Left lobe of liver (tissue), 2 donors: ENCODE data around the gene MUC3A. TPM values are rescaled to one million over a fixed set of nuclear protein-coding genes. Genes with fewer than 3 reads are reported as not detected.
"Not testable (repeated sequence)": the region's sequence is repeated elsewhere in the genome, so short reads cannot be mapped to it uniquely, and the experiment has no call there.

Experiments used
- ATAC-seq: fragments of 200-7000 bp; cut with Tn5 transposase; one replicate; pipeline ENCODE4 v1.9.1; 2020; ENCODE audit warnings: mild to moderate bottlenecking, moderate library complexity
- DNase-seq: peaks from one replicate; pipeline ENCODE4 v3.0.0-alpha.2; 2020; ENCODE audit warnings: low spot score
- total RNA-seq: library from RNA; stranded (reverse); gene quantifications from one replicate; pipeline ENCODE4 v1.2.1, GENCODE V29; 2021
- donor health status: DM: no; HTN: no; CAD: no; lungs with moderate emphysema.
- donor health status: DM: no; HTN: yes; CAD: no.

Gene MUC3A
- 9.4 TPM for total RNA-seq

- DNase-seq (peak; percentile 78), ATAC-seq (peak; percentile 83)
These were observed at the start of gene MUC3A for GRCh38 chr7:100949227-100949932. Gene MUC3A (plus strand): TSS chr7:100949534. CDS start chr7:100949625, 91 bp downstream.

GRCh38 chr7:100900978-100901377 lies 48.4 kb upstream of the MUC3A start:
- DNase-seq (peak; percentile 93), ATAC-seq (peak; percentile 80)

- ATAC-seq: peak; percentile 68
- peak; percentile 68 for DNase-seq
These were observed 47.4 kb upstream of the MUC3A start for GRCh38 chr7:100901921-100902332.

- no peak for DNase-seq
- no peak for ATAC-seq
These were observed 46.7 kb upstream of the MUC3A start for GRCh38 chr7:100902638-100903037.

GRCh38 chr7:100908512-100908911 lies 40.8 kb upstream of the MUC3A start:
- no peak for ATAC-seq
- no peak for DNase-seq

GRCh38 chr7:100910443-100910842 lies 38.9 kb upstream of the MUC3A start:
- DNase-seq, ATAC-seq: not testable (repeated sequence)

- DNase-seq (no peak), ATAC-seq (no peak)
These were observed 37.9 kb upstream of the MUC3A start for GRCh38 chr7:100911484-100911883.

- DNase-seq: peak; percentile 98
- peak; percentile 92 for ATAC-seq
These were observed 35.0 kb upstream of the MUC3A start for GRCh38 chr7:100914208-100914878.

- DNase-seq: no peak
- no peak for ATAC-seq
These were observed 34.4 kb upstream of the MUC3A start for GRCh38 chr7:100914879-100915447.

GRCh38 chr7:100919335-100919734 lies 30.0 kb upstream of the MUC3A start:
- DNase-seq, ATAC-seq: not testable (repeated sequence)

GRCh38 chr7:100919779-100920437 lies 29.4 kb upstream of the MUC3A start:
- not testable (repeated sequence) for DNase-seq, ATAC-seq

- DNase-seq (no peak), ATAC-seq (no peak)
These were observed 28.3 kb upstream of the MUC3A start for GRCh38 chr7:100921039-100921438.

GRCh38 chr7:100923616-100924015 lies 25.7 kb upstream of the MUC3A start:
- not testable (repeated sequence) for ATAC-seq, DNase-seq

- DNase-seq (no peak), ATAC-seq (no peak)
These were observed 19.5 kb upstream of the MUC3A start for GRCh38 chr7:100929808-100930174.

GRCh38 chr7:100933734-100934133 lies 15.6 kb upstream of the MUC3A start:
- no peak for ATAC-seq
- no peak for DNase-seq

- not testable (repeated sequence) for DNase-seq, ATAC-seq
These were observed 14.0 kb upstream of the MUC3A start for GRCh38 chr7:100935381-100935780.

- ATAC-seq, DNase-seq: not testable (repeated sequence)
These were observed 13.2 kb upstream of the MUC3A start for GRCh38 chr7:100936167-100936566.

- DNase-seq (no peak), ATAC-seq (no peak)
These were observed 7.1 kb upstream of the MUC3A start for GRCh38 chr7:100942045-100942774.

GRCh38 chr7:100943693-100944092 lies 5.6 kb upstream of the MUC3A start:
- ATAC-seq (no peak), DNase-seq (no peak)

GRCh38 chr7:100944138-100944537 lies 5.2 kb upstream of the MUC3A start:
- DNase-seq (no peak), ATAC-seq (no peak)

GRCh38 chr7:100946111-100946510 lies 3.2 kb upstream of the MUC3A start:
- ATAC-seq: no peak
- no peak for DNase-seq
